IMR-90 (cell line): ENCODE data around the gene CNIH1. TPM values are rescaled to one million over a fixed set of nuclear protein-coding genes. Genes with fewer than 3 reads are reported as not detected.

Experiments
- ATAC-seq: fragments of 200-7000 bp; cut with Tn5 transposase; 2 replicates; pipeline ENCODE4 v1.9.1; 2020; ENCODE audit warnings: low read depth, mild to moderate bottlenecking, moderate library complexity
- BruUV-seq: library from RNA; stranded (reverse); fragments of 400-500 nt; replicated peaks from 2 replicates; lab custom pipeline; 2021; lab: Mats Ljungman, UMichigan
- CTCF ChIA-PET: fragments of 300-600 bp; formaldehyde crosslinking; extraction: SDS; loops from one replicate; lab custom pipeline; 2021; ENCODE audit warnings: antibody characterized with exemption; lab: Yijun Ruan, JAX
- POLR2A ChIA-PET: fragments of 300-600 bp; sonication (Branson Sonifier 250); formaldehyde crosslinking; loops from one replicate; lab custom pipeline; 2022; ENCODE audit warnings: antibody characterized with exemption; ENCODE audit not compliant: unreplicated experiment; lab: Charles Lee
- DNase-seq: peaks from one replicate; pipeline ENCODE4 v3.0.0; 2013
- H2AFZ ChIP-seq: replicated peaks from 2 replicates; pipeline ENCODE3; 2013; ENCODE audit warnings: low read length, mild to moderate bottlenecking; ENCODE audit not compliant: poor library complexity
- H2AK5ac ChIP-seq: 2 replicates; pipeline ENCODE4 v1.6.1; 2013; ENCODE audit warnings: low read depth, low read length, inconsistent platforms
- H2AK9ac ChIP-seq: replicated peaks from 2 replicates; pipeline ENCODE3; 2013; ENCODE audit warnings: mild to moderate bottlenecking, low read depth, low read length, moderate library complexity; ENCODE audit not compliant: poor library complexity
- H2BK120ac ChIP-seq: 2 replicates; pipeline ENCODE4 v1.6.1; 2013; ENCODE audit warnings: low read depth, low read length, inconsistent platforms
- H2BK15ac ChIP-seq: 3 replicates; pipeline ENCODE4 v1.6.1; 2013; ENCODE audit warnings: low read depth, low read length, inconsistent platforms
- H2BK20ac ChIP-seq: 2 replicates; pipeline ENCODE4 v1.6.1; 2013; ENCODE audit warnings: low read depth, mild to moderate bottlenecking, inconsistent platforms, low read length, moderate library complexity
- H2BK5ac ChIP-seq: 2 replicates; pipeline ENCODE4 v1.6.1; 2013; ENCODE audit warnings: mild to moderate bottlenecking, low read depth, low read length, inconsistent platforms; ENCODE audit not compliant: poor library complexity, severe bottlenecking
- H3K14ac ChIP-seq: replicated peaks from 2 replicates; pipeline ENCODE4 v1.6.1; 2013; ENCODE audit warnings: low read depth, low read length, inconsistent platforms
- H3K18ac ChIP-seq: 2 replicates; pipeline ENCODE4 v1.6.1; 2013; ENCODE audit warnings: low read depth, low read length, control low read depth
- H3K23ac ChIP-seq: 2 replicates; pipeline ENCODE4 v1.6.1; 2013; ENCODE audit warnings: low read depth, low read length, inconsistent platforms
- H3K27ac ChIP-seq: 2 replicates; pipeline ENCODE4 v1.5.1; 2013; ENCODE audit warnings: mild to moderate bottlenecking, control low read depth, low read length; ENCODE audit not compliant: insufficient read depth
- H3K27me3 ChIP-seq: 2 replicates; pipeline ENCODE4 v1.6.1; 2013; ENCODE audit warnings: low read length; ENCODE audit not compliant: control insufficient read depth, insufficient read depth
- H3K36me3 ChIP-seq: 2 replicates; pipeline ENCODE4 v1.6.1; 2013; ENCODE audit warnings: low read length, mixed read lengths; ENCODE audit not compliant: control insufficient read depth, insufficient read depth
- H3K4ac ChIP-seq: 2 replicates; pipeline ENCODE4 v1.6.1; 2013; ENCODE audit warnings: low read depth, low read length, inconsistent platforms
- H3K4me1 ChIP-seq: 2 replicates; pipeline ENCODE4 v1.6.1; 2013; ENCODE audit warnings: low read length, mixed read lengths; ENCODE audit not compliant: control insufficient read depth, insufficient read depth
- H3K4me2 ChIP-seq: 2 replicates; pipeline ENCODE4 v1.6.1; 2013; ENCODE audit warnings: low read depth, mild to moderate bottlenecking, control low read depth, low read length, moderate library complexity
- H3K4me3 ChIP-seq: 2 replicates; pipeline ENCODE4 v1.5.1; 2013; ENCODE audit warnings: low read depth, mild to moderate bottlenecking, control low read depth, low read length, moderate library complexity; ENCODE audit not compliant: insufficient read depth
- H3K56ac ChIP-seq: 2 replicates; pipeline ENCODE4 v1.6.1; 2013; ENCODE audit warnings: low read length, inconsistent platforms; ENCODE audit not compliant: insufficient read depth; ENCODE audit errors: extremely low read depth
- H3K79me1 ChIP-seq, 2 experiments: 2 replicates each; pipeline ENCODE4 v1.6.1; 2013; ENCODE audit warnings: low read length in 2 of 2, inconsistent platforms in 1 of 2, low read depth in 1 of 2
- H3K9ac ChIP-seq: 2 replicates; pipeline ENCODE4 v1.6.1; 2013; ENCODE audit warnings: low read depth, low read length, control low read depth
- H3K9me1 ChIP-seq: 2 replicates; pipeline ENCODE4 v1.6.1; 2013; ENCODE audit warnings: low read length, inconsistent platforms; ENCODE audit not compliant: insufficient read depth
- H3K9me3 ChIP-seq: 2 replicates; pipeline ENCODE4 v1.6.1; 2013; ENCODE audit warnings: low read length; ENCODE audit not compliant: control insufficient read depth, insufficient read depth
- H4K20me1 ChIP-seq: 2 replicates; pipeline ENCODE4 v1.6.1; 2013; ENCODE audit warnings: low read length, inconsistent platforms; ENCODE audit not compliant: insufficient read depth
- H4K5ac ChIP-seq: 2 replicates; pipeline ENCODE4 v1.6.1; 2013; ENCODE audit warnings: mild to moderate bottlenecking, low read depth, low read length, control low read depth
- H4K8ac ChIP-seq, 2 experiments: 2 replicates each; pipeline ENCODE4 v1.6.1; 2013; ENCODE audit warnings: low read depth in 2 of 2, low read length in 2 of 2, control low read depth in 1 of 2, inconsistent platforms in 1 of 2
- H4K91ac ChIP-seq: 2 replicates; pipeline ENCODE4 v1.6.1; 2013; ENCODE audit warnings: low read depth, low read length, inconsistent platforms; ENCODE audit not compliant: insufficient read depth
- BHLHE40 ChIP-seq: fragments of 150-350 bp; IDR thresholded peaks from 2 replicates; pipeline ENCODE4 v1.6.1; 2016; ENCODE audit warnings: mild to moderate bottlenecking, low read depth, low read length
- FOS ChIP-seq: fragments of 150-350 bp; IDR thresholded peaks from 2 replicates; pipeline ENCODE4 v1.6.1; 2016; ENCODE audit warnings: low read depth, low read length
- MXI1 ChIP-seq: IDR thresholded peaks from 2 replicates; pipeline ENCODE4 v1.6.1; 2012; ENCODE audit warnings: low read depth, mild to moderate bottlenecking, low read length, moderate library complexity, borderline replicate concordance
- RFX5 ChIP-seq: IDR thresholded peaks from 2 replicates; pipeline ENCODE4 v1.8.0; 2012; ENCODE audit warnings: low read depth, mild to moderate bottlenecking, low read length, moderate library complexity
- whole genome bisulfite sequencing, 2 experiments: methylation state at CpG; one replicate each; pipeline versions ENCODE4 v1.1.5 to v1.1.7; 2013; ENCODE audit warnings: missing lambda C conversion rate in 2 of 2; ENCODE audit not compliant: insufficient read length in 1 of 2; ENCODE audit errors: extremely low coverage in 2 of 2; 5-methylcytosine and 5-hydroxymethylcytosine counted together
- dilution Hi-C: fragments of 300-500 bp; cut with HindIII; formaldehyde crosslinking; loops from one replicate; pipeline ENCODE4 v1.14.3; 2018; ENCODE audit warnings: low sequenced_read_pairs; ENCODE audit not compliant: unreplicated experiment
- in situ Hi-C: fragments of 300-500 bp; cut with MboI; formaldehyde crosslinking; loops from 3 replicates; pipeline ENCODE4 v1.14.3; 2019; ENCODE audit warnings: low sequenced_read_pairs, inconsistent platforms, mixed read lengths
- intact Hi-C: fragments of 100-400 bp; cut with micrococcal nuclease; formaldehyde crosslinking; loops from 2 replicates; pipeline ENCODE4 v1.10.0; 2022
- polyA plus RNA-seq, 3 experiments: library from polyadenylated mRNA; depleted of rRNA; stranded (reverse); fragments of >200 nt; gene quantifications; 2 replicates each; pipeline ENCODE4 v1.2.3, GENCODE V29; 2012; ENCODE audit warnings: low replicate concordance in 1 of 3
- total RNA-seq: library from RNA; depleted of rRNA; stranded (reverse); fragments of >200 nt; gene quantifications from 2 replicates; pipeline ENCODE4 v1.2.3, GENCODE V29; 2012
- TF ChIP-seq, protein P1 (sequence below): conservative IDR thresholded peaks from 2 replicates; pipeline ENCODE4 v1.5.1; 2012; ENCODE audit warnings: mild to moderate bottlenecking, low read depth, low read length, improper control_type of control experiment

Gene CNIH1
- total and polyA plus RNA-seq, 2 of the 4 experiments (the other 2 are of a cell fraction): 244 to 284 TPM

DNA sequence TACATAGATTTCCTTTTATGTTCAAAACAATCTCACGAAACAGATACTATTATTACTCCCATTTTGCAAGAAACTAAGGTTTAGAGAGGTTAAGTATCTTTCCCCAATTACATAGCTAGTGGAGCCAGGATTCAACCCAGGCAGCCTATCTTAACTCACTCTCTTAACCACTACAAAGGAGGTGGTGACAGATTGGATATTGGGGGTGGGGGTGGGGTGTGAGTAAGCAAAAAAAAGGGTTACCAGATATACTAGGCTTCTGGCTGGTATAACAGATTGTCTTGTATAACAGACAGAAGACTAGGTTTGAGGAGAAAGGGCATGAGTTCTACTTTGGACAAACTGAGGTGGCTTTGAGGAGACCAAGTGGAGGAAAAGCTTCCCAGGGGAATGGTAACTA is 45.5 kb upstream of the CNIH1 start:
- Histone ChIP-seq H2AK5ac (no peak overlapping the region), H2BK120ac (no peak overlapping the region), H2BK20ac (no peak overlapping the region), H3K9ac (no peak overlapping the region), H4K91ac (no peak overlapping the region), H3K4me2 (peak overlapping the region; percentile 29; the same call in 1 of the 2 replicates), H4K5ac (no peak overlapping the region), H3K23ac (0 out of 2 replicates have a peak overlapping the region, but pooled peaks have one; percentile 17), H3K9me1 (0 out of 2 replicates have a peak, but pooled peaks cover 4% of the 10 kb centered on the region), H2AFZ (no peak overlapping the region), H3K79me1 (peaks cover 11 to 42% of the 10 kb centered on the region in 2 experiments), H2AK9ac (no peak overlapping the region), H3K36me3 (peaks cover 8% of the 10 kb centered on the region), H3K4me1 (peaks cover 5% of the 10 kb centered on the region; the same call in 1 of the 2 replicates), H3K56ac (no peak overlapping the region), H3K18ac (no peak overlapping the region), H3K4me3 (no peak overlapping the region), H2BK15ac (no peak overlapping the region), H3K9me3 (no peaks in the 10 kb centered on the region), H4K20me1 (peaks cover 30% of the 10 kb centered on the region; the same call in 1 of the 2 replicates), H3K27me3 (no peaks in the 10 kb centered on the region), H3K4ac (no peak overlapping the region), H2BK5ac (no peak overlapping the region), H4K8ac (no peak overlapping the region), H3K14ac (no peak overlapping the region), H3K27ac (no peak overlapping the region)
- DNase-seq (no peak), ATAC-seq (no peak)
- ChIA-PET POLR2A (no interaction called here), CTCF (no interaction called here)
- no TSS peak for BruUV-seq
- intact Hi-C loops: no loop called here
- in situ Hi-C loops: no loop called here
- TF ChIP-seq BHLHE40 (no peak), MXI1 (no peak), FOS (no peak), RFX5 (no peak)
- TF ChIP-seq, protein P1, sequence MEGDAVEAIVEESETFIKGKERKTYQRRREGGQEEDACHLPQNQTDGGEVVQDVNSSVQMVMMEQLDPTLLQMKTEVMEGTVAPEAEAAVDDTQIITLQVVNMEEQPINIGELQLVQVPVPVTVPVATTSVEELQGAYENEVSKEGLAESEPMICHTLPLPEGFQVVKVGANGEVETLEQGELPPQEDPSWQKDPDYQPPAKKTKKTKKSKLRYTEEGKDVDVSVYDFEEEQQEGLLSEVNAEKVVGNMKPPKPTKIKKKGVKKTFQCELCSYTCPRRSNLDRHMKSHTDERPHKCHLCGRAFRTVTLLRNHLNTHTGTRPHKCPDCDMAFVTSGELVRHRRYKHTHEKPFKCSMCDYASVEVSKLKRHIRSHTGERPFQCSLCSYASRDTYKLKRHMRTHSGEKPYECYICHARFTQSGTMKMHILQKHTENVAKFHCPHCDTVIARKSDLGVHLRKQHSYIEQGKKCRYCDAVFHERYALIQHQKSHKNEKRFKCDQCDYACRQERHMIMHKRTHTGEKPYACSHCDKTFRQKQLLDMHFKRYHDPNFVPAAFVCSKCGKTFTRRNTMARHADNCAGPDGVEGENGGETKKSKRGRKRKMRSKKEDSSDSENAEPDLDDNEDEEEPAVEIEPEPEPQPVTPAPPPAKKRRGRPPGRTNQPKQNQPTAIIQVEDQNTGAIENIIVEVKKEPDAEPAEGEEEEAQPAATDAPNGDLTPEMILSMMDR: no peak
- dilution Hi-C loops: no loop called here
- no CpG with 5 or more reads among the region's 1 CpG for WGBS, 2 experiments
